Astrocyte (in vitro differentiated cells and primary cell): ENCODE measurements around the gene CYBA. TPM values are rescaled to one million over a fixed set of nuclear protein-coding genes. Genes with fewer than 3 reads are reported as not detected.

Experiments
- DNase-seq: peaks from one replicate; pipeline ENCODE4 v3.0.0-alpha.2; 2010; ENCODE audit warnings: low read depth
- FAIRE-seq: peaks from 2 replicates; lab custom pipeline; 2011; peaks lifted over from hg19 to GRCh38; lab: Jason Lieb, UNC
- H2AFZ ChIP-seq: 2 replicates; pipeline ENCODE4 v1.6.0; 2012; ENCODE audit warnings: low read depth, low read length, inconsistent platforms
- H3K27ac ChIP-seq: 2 replicates; pipeline ENCODE4 v1.5.1; 2011; ENCODE audit warnings: low read depth, low read length, inconsistent platforms
- H3K27me3 ChIP-seq: 2 replicates; pipeline ENCODE4 v1.6.0; 2011; ENCODE audit warnings: low read length, inconsistent platforms; ENCODE audit not compliant: insufficient read depth
- H3K36me3 ChIP-seq: 2 replicates; pipeline ENCODE4 v1.5.1; 2011; ENCODE audit warnings: low read length, inconsistent platforms; ENCODE audit not compliant: insufficient read depth
- H3K4me1 ChIP-seq: 2 replicates; pipeline ENCODE4 v1.5.1; 2011; ENCODE audit warnings: low read length, inconsistent platforms; ENCODE audit not compliant: insufficient read depth
- H3K4me2 ChIP-seq: 2 replicates; pipeline ENCODE4 v1.6.0; 2012; ENCODE audit warnings: low read length, inconsistent platforms
- H3K4me3 ChIP-seq: 2 replicates; pipeline ENCODE4 v1.5.1; 2011; ENCODE audit warnings: low read depth, mild to moderate bottlenecking, low read length, inconsistent platforms; ENCODE audit not compliant: insufficient read depth
- H3K79me2 ChIP-seq: 2 replicates; pipeline ENCODE4 v1.6.0; 2012; ENCODE audit warnings: mild to moderate bottlenecking, low read length, inconsistent platforms; ENCODE audit not compliant: insufficient read depth
- H3K9ac ChIP-seq: 2 replicates; pipeline ENCODE4 v1.6.0; 2012; ENCODE audit warnings: mild to moderate bottlenecking, low read length, inconsistent platforms
- H3K9me3 ChIP-seq: 2 replicates; pipeline ENCODE4 v1.5.1; 2012; ENCODE audit warnings: low read depth, mild to moderate bottlenecking, low read length, inconsistent platforms; ENCODE audit not compliant: insufficient read depth
- H4K20me1 ChIP-seq: 2 replicates; pipeline ENCODE4 v1.6.0; 2012; ENCODE audit warnings: low read length, inconsistent platforms; ENCODE audit not compliant: insufficient read depth
- H3K27ac Mint-ChIP-seq: one replicate; pipeline ENCODE4 v1.8.0; 2021; ENCODE audit warnings: mild to moderate bottlenecking, mixed read lengths; ENCODE audit not compliant: unreplicated experiment
- H3K27me3 Mint-ChIP-seq: one replicate; pipeline ENCODE4 v1.8.0; 2021; ENCODE audit warnings: low read depth, mixed read lengths; ENCODE audit not compliant: unreplicated experiment
- H3K36me3 Mint-ChIP-seq: one replicate; pipeline ENCODE4 v1.8.0; 2021; ENCODE audit warnings: low read depth, mixed read lengths; ENCODE audit not compliant: unreplicated experiment
- H3K4me1 Mint-ChIP-seq: one replicate; pipeline ENCODE4 v1.8.0; 2021; ENCODE audit warnings: low read depth, mixed read lengths; ENCODE audit not compliant: unreplicated experiment
- H3K4me3 Mint-ChIP-seq: one replicate; pipeline ENCODE4 v1.8.0; 2021; ENCODE audit warnings: mild to moderate bottlenecking, moderate library complexity, mixed read lengths; ENCODE audit not compliant: unreplicated experiment
- H3K9me3 Mint-ChIP-seq: one replicate; pipeline ENCODE4 v1.8.0; 2021; ENCODE audit warnings: mild to moderate bottlenecking, mixed read lengths; ENCODE audit not compliant: unreplicated experiment
- EZH2 ChIP-seq: IDR thresholded peaks from 2 replicates; pipeline ENCODE4 v1.6.1; 2012; ENCODE audit warnings: mild to moderate bottlenecking, low read length, inconsistent platforms; ENCODE audit not compliant: insufficient read depth
- total RNA-seq: library from RNA; stranded (reverse); gene quantifications from 2 replicates; pipeline ENCODE4 v1.2.1, GENCODE V29; 2021
- TF ChIP-seq, protein P1 (sequence below): IDR thresholded peaks from 2 replicates; pipeline ENCODE4 v1.5.1; 2011; ENCODE audit warnings: low read depth, mild to moderate bottlenecking, inconsistent platforms, low read length, moderate library complexity; ENCODE audit not compliant: insufficient read depth

CYBA gene
- total RNA-seq, 1 donor from 2014 or later: 236 TPM

DNA sequence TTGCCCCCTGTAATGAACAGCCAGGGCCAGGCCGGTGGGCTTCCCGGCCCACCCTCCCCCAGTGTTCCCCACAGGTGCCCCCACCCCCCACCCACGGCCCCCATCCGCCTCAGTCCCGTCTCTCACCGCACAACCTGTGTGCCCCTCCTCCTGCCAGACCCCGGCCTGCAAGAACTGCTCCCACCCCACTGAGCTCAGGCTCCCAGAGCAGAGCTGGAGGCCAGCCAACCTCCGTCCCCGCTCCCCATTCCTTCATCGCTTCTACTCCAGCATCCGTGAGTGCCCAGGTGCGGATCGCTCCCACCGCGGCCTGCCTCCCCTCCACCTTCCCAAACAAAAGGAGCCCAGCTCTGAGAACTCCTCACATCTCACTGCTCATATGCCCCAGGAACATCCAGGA lies 7.9 kb upstream of the CYBA start:
- DNase-seq (no peak), FAIRE-seq (no peak)
- no peak for TF ChIP-seq EZH2
- TF ChIP-seq, protein P1, sequence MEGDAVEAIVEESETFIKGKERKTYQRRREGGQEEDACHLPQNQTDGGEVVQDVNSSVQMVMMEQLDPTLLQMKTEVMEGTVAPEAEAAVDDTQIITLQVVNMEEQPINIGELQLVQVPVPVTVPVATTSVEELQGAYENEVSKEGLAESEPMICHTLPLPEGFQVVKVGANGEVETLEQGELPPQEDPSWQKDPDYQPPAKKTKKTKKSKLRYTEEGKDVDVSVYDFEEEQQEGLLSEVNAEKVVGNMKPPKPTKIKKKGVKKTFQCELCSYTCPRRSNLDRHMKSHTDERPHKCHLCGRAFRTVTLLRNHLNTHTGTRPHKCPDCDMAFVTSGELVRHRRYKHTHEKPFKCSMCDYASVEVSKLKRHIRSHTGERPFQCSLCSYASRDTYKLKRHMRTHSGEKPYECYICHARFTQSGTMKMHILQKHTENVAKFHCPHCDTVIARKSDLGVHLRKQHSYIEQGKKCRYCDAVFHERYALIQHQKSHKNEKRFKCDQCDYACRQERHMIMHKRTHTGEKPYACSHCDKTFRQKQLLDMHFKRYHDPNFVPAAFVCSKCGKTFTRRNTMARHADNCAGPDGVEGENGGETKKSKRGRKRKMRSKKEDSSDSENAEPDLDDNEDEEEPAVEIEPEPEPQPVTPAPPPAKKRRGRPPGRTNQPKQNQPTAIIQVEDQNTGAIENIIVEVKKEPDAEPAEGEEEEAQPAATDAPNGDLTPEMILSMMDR: no peak

DNA sequence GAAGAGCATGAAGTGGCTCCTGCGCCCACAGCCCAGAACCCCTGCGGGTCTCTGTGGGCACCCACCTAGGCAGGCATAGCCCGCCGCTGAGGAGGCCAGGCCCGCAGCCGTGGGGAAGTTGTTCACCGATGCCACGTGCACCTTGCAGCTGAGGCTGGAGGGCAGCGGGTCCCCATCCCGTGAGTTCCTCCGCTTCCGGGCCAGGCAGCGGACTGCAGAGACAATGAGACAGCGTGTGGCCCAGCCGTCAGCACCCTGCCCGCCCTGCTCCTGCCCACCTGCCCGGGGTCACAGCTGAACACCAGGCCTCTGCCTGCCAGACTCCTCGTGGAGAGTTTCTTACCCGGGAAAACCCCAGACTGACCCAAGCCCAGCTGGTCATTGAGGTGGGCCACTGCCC lies 6.5 kb upstream of the CYBA start:
- Histone ChIP-seq H3K27ac (no peak overlapping the region), H3K4me2 (no peak overlapping the region), H3K79me2 (peaks cover 30% of the 10 kb centered on the region), H3K27me3 (no peaks in the 10 kb centered on the region), H3K9ac (no peak overlapping the region), H3K4me3 (no peak overlapping the region), H4K20me1 (peaks cover 54% of the 10 kb centered on the region), H3K36me3 (no peaks in the 10 kb centered on the region), H3K4me1 (peaks cover 6% of the 10 kb centered on the region), H3K9me3 (no peaks in the 10 kb centered on the region), H2AFZ (no peak overlapping the region)
- H3K36me3 Mint-ChIP-seq: no peaks in the 10 kb centered on the region
- H3K9me3 Mint-ChIP-seq: no peaks in the 10 kb centered on the region
- no peak overlapping the region for H3K4me3 Mint-ChIP-seq
- DNase-seq (no peak), FAIRE-seq (no peak)
- H3K27me3 Mint-ChIP-seq: no peaks in the 10 kb centered on the region
- TF ChIP-seq, protein P1: no peak
- TF ChIP-seq EZH2: no peak
- peaks cover 4% of the 10 kb centered on the region for H3K4me1 Mint-ChIP-seq
- no peak overlapping the region for H3K27ac Mint-ChIP-seq

More for the DNA sequence above, 7.9 kb upstream of the CYBA start:
- no peak overlapping the region for H3K9ac ChIP-seq
- H2AFZ ChIP-seq: no peak overlapping the region
- no peak overlapping the region for H3K27ac Mint-ChIP-seq
- H3K4me2 ChIP-seq: no peak overlapping the region
- no peak overlapping the region for H3K4me3 ChIP-seq
- H3K9me3 Mint-ChIP-seq: no peaks in the 10 kb centered on the region
- no peak overlapping the region for H3K27ac ChIP-seq
- H3K4me1 Mint-ChIP-seq: peaks cover 4% of the 10 kb centered on the region
- H4K20me1 ChIP-seq: peaks cover 54% of the 10 kb centered on the region
- H3K79me2 ChIP-seq: peaks cover 36% of the 10 kb centered on the region
- H3K27me3 ChIP-seq: no peaks in the 10 kb centered on the region
- no peaks in the 10 kb centered on the region for H3K36me3 ChIP-seq
- no peaks in the 10 kb centered on the region for H3K36me3 Mint-ChIP-seq
- H3K4me3 Mint-ChIP-seq: no peak overlapping the region
- no peaks in the 10 kb centered on the region for H3K27me3 Mint-ChIP-seq
- H3K9me3 ChIP-seq: no peaks in the 10 kb centered on the region
- peaks cover 6% of the 10 kb centered on the region for H3K4me1 ChIP-seq

DNA sequence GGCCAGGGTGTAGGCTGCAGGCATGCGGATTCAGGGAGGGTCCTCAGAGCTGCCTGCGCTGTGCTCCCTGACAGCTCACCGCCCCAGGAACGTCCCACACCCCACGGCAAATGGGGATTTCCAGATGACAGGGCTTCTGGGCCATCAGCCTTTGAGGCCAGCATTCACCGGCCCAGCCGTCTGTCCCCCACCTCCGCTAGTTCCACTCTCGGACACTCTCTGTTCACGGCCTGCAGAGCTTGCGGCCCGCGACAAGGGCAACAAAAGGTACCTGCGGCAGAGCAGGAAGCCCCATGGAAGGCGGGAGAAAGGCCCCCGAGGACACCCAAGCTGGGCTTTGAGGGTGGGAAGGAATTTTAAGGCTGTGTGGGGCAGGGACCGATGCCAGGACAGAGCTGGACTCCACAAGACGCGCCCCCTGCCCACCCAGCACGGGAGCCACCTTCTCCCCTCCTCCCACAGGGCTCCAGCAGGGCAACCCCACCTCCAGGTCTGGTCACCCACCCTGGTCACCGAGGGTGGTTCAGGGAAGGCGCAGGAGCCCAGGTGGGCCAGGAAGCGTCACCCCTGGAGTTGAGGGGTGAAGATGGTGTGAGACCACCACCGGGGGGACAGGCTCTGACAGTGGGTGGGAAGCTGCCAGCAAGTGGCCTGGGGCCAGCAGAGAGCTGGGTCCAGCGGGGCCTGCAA lies 5.6 kb upstream of the CYBA start:
- DNase-seq: no peak
- H3K4me1 ChIP-seq: peaks cover 3% of the 10 kb centered on the region
- H3K27ac Mint-ChIP-seq: no peak overlapping the region

More for the DNA sequence above, 5.6 kb upstream of the CYBA start:
- FAIRE-seq: no peak
- no peak overlapping the region for H3K4me3 ChIP-seq
- H3K36me3 Mint-ChIP-seq: no peaks in the 10 kb centered on the region
- H3K79me2 ChIP-seq: peaks cover 21% of the 10 kb centered on the region
- H3K27me3 ChIP-seq: no peaks in the 10 kb centered on the region
- H3K27ac ChIP-seq: no peak overlapping the region
- no peak overlapping the region for H3K4me3 Mint-ChIP-seq
- H4K20me1 ChIP-seq: peaks cover 48% of the 10 kb centered on the region
- no peaks in the 10 kb centered on the region for H3K36me3 ChIP-seq
- no peak overlapping the region for H2AFZ ChIP-seq
- H3K4me2 ChIP-seq: no peak overlapping the region
- H3K9me3 ChIP-seq: no peaks in the 10 kb centered on the region
- peaks cover 2% of the 10 kb centered on the region for H3K4me1 Mint-ChIP-seq
- no peaks in the 10 kb centered on the region for H3K9me3 Mint-ChIP-seq
- no peak overlapping the region for H3K9ac ChIP-seq
- TF ChIP-seq, protein P1: no peak
- TF ChIP-seq EZH2: no peak
- no peaks in the 10 kb centered on the region for H3K27me3 Mint-ChIP-seq
